Measurements from ENCODE around the gene QSOX1.

The QSOX1 gene

DNA sequence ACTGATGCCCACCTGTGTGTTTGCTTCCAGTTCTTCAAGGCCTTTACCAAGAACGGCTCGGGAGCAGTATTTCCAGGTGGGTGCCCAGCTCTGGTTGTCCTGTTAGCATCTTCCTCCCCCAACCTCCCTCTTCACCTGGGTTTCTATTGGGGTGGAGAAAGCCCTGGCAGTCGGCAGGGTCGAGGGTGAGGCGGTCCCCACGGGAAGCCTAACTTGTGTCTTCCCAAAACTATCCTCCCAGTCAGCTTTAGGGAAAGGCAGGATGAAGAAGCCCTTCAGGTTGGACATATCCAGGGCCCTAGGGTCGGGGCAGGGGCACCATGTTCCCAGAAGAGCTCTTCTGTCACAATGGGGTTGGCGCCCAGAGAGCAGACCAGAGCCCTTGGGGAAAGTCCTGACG, 20.6 kb downstream of the QSOX1 start:
- Histone ChIP-seq H3K9me3 (ENCODE audit: insufficient read depth, low read length) (no peaks in the 10 kb centered on the region), H2AFZ (ENCODE audit: low read depth, low read length) (no peak overlapping the region), H3K9ac (ENCODE audit: low read length) (no peak overlapping the region), H3K27ac (ENCODE audit: low read length) (no peak overlapping the region), H3K36me3 (replicated peaks; ENCODE audit: low read depth, low read length) (no peaks in the 10 kb centered on the region), H3K4me1 (ENCODE audit: low read length) (no peaks in the 10 kb centered on the region), H3K27me3 (ENCODE audit: low read depth, low read length) (no peaks in the 10 kb centered on the region), H4K20me1 (ENCODE audit: insufficient read depth, low read length) (no peaks in the 10 kb centered on the region), H3K4me2 (ENCODE audit: low read length) (no peak overlapping the region), H3K4me3 (ENCODE audit: low read length) (no peak overlapping the region), H3K79me2 (ENCODE audit: low read length) (no peaks in the 10 kb centered on the region)
- no peak for TF ChIP-seq EZH2phosphoT487 (IDR thresholded peaks at IDR 0.05; ENCODE audit: low read depth)
- TF ChIP-seq, protein P1, sequence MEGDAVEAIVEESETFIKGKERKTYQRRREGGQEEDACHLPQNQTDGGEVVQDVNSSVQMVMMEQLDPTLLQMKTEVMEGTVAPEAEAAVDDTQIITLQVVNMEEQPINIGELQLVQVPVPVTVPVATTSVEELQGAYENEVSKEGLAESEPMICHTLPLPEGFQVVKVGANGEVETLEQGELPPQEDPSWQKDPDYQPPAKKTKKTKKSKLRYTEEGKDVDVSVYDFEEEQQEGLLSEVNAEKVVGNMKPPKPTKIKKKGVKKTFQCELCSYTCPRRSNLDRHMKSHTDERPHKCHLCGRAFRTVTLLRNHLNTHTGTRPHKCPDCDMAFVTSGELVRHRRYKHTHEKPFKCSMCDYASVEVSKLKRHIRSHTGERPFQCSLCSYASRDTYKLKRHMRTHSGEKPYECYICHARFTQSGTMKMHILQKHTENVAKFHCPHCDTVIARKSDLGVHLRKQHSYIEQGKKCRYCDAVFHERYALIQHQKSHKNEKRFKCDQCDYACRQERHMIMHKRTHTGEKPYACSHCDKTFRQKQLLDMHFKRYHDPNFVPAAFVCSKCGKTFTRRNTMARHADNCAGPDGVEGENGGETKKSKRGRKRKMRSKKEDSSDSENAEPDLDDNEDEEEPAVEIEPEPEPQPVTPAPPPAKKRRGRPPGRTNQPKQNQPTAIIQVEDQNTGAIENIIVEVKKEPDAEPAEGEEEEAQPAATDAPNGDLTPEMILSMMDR (IDR thresholded peaks at IDR 0.05; ENCODE audit: low read depth, low read length), result no peak

DNA sequence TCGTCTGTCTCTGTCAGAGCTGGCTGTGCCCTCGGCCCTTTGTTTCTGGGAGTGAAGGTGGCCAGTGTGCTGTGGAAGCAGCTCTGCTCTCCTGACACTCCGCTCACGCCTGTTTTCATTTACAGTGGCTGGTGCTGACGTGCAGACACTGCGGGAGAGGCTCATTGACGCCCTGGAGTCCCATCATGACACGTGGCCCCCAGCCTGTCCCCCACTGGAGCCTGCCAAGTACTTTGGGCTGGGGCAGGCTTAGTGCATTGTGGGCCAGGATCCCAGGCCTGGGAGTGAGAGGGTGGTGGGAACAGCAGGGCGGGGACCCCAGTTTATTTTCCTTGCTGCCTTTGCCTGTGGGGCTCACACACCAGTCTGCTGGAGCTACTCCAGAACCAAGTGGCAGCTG, 21.1 kb downstream of the QSOX1 start:
- Histone ChIP-seq H4K20me1 (ENCODE audit: insufficient read depth, low read length) (no peaks in the 10 kb centered on the region), H3K4me3 (ENCODE audit: low read length) (no peak overlapping the region), H3K27ac (ENCODE audit: low read length) (no peak overlapping the region), H3K9me3 (ENCODE audit: insufficient read depth, low read length) (no peaks in the 10 kb centered on the region), H3K4me2 (ENCODE audit: low read length) (no peak overlapping the region), H3K79me2 (ENCODE audit: low read length) (no peaks in the 10 kb centered on the region), H2AFZ (ENCODE audit: low read depth, low read length) (no peak overlapping the region), H3K4me1 (ENCODE audit: low read length) (no peaks in the 10 kb centered on the region), H3K36me3 (replicated peaks; ENCODE audit: low read depth, low read length) (no peaks in the 10 kb centered on the region), H3K9ac (ENCODE audit: low read length) (no peak overlapping the region), H3K27me3 (ENCODE audit: low read depth, low read length) (no peaks in the 10 kb centered on the region)
- no peak for TF ChIP-seq EZH2phosphoT487 (IDR thresholded peaks at IDR 0.05; ENCODE audit: low read depth)
- TF ChIP-seq, protein P1 (IDR thresholded peaks at IDR 0.05; ENCODE audit: low read depth, low read length), result no peak

DNA sequence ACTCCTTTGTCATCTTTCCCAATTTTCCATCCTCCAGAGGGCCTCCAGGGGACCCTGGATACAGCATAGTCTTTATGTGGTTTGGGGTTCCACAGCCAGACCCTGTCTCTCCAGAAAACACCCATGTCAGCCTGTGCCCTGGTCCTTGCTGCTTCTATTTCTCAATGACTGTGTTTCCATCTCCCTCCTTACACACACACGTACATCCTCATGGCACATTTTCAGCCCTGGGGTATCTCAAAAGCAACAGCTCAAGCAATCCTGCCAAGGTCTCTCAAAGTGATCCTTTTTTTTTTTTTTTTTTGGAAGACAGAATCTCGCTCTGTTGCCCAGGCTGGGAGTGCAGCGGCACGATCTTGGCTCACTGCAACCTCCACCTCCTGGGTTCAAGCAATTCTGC, 22.3 kb downstream of the QSOX1 start:
- TF ChIP-seq, protein P1 (IDR thresholded peaks at IDR 0.05; ENCODE audit: low read depth, low read length), result no peak
- TF ChIP-seq EZH2phosphoT487 (IDR thresholded peaks at IDR 0.05; ENCODE audit: low read depth), result no peak
- H4K20me1 ChIP-seq (ENCODE audit: insufficient read depth, low read length), result no peaks in the 10 kb centered on the region
- H3K36me3 ChIP-seq (replicated peaks; ENCODE audit: low read depth, low read length), result no peaks in the 10 kb centered on the region
- H2AFZ ChIP-seq (ENCODE audit: low read depth, low read length), result no peak overlapping the region
- no peak overlapping the region for H3K9ac ChIP-seq (ENCODE audit: low read length)
- no peak overlapping the region for H3K27ac ChIP-seq (ENCODE audit: low read length)
- no peaks in the 10 kb centered on the region for H3K9me3 ChIP-seq (ENCODE audit: insufficient read depth, low read length)
- H3K4me1 ChIP-seq (ENCODE audit: low read length), result no peaks in the 10 kb centered on the region
- no peaks in the 10 kb centered on the region for H3K79me2 ChIP-seq (ENCODE audit: low read length)
- no peak overlapping the region for H3K4me3 ChIP-seq (ENCODE audit: low read length)
- H3K4me2 ChIP-seq (ENCODE audit: low read length), result no peak overlapping the region
- no peaks in the 10 kb centered on the region for H3K27me3 ChIP-seq (ENCODE audit: low read depth, low read length)

DNA sequence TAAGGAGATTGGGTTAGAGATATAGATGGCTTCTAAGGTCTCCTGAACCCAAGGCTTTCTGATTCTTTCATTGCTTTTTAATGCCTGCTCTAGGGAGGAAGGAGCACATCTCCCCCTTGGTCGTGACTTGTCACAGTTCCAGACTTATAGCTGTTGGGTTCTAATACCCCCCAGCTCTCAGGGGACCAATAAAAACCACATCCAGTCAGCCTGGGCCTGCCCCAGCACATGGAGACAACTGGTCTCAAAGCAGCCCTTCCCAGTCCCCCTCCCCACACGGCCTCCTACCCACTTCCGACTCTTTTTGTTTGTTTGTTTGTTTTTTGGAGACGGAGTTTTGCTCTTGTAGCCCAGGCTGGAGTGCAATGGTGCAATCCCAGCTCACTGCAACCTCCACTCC, 23.3 kb downstream of the QSOX1 start:
- TF ChIP-seq, protein P1 (IDR thresholded peaks at IDR 0.05; ENCODE audit: low read depth, low read length), result no peak
- TF ChIP-seq EZH2phosphoT487 (IDR thresholded peaks at IDR 0.05; ENCODE audit: low read depth), result no peak
- Histone ChIP-seq H3K9ac (ENCODE audit: low read length) (no peak overlapping the region), H3K4me3 (ENCODE audit: low read length) (no peak overlapping the region), H3K9me3 (ENCODE audit: insufficient read depth, low read length) (no peaks in the 10 kb centered on the region), H3K27ac (ENCODE audit: low read length) (no peak overlapping the region), H3K27me3 (ENCODE audit: low read depth, low read length) (no peaks in the 10 kb centered on the region), H2AFZ (ENCODE audit: low read depth, low read length) (no peak overlapping the region), H3K36me3 (replicated peaks; ENCODE audit: low read depth, low read length) (no peaks in the 10 kb centered on the region), H4K20me1 (ENCODE audit: insufficient read depth, low read length) (no peaks in the 10 kb centered on the region), H3K4me2 (ENCODE audit: low read length) (no peak overlapping the region), H3K79me2 (ENCODE audit: low read length) (no peaks in the 10 kb centered on the region), H3K4me1 (ENCODE audit: low read length) (no peaks in the 10 kb centered on the region)

Measured in OCI-LY3 (cell line).